ENCODE data around the gene NKG7.

DNA sequence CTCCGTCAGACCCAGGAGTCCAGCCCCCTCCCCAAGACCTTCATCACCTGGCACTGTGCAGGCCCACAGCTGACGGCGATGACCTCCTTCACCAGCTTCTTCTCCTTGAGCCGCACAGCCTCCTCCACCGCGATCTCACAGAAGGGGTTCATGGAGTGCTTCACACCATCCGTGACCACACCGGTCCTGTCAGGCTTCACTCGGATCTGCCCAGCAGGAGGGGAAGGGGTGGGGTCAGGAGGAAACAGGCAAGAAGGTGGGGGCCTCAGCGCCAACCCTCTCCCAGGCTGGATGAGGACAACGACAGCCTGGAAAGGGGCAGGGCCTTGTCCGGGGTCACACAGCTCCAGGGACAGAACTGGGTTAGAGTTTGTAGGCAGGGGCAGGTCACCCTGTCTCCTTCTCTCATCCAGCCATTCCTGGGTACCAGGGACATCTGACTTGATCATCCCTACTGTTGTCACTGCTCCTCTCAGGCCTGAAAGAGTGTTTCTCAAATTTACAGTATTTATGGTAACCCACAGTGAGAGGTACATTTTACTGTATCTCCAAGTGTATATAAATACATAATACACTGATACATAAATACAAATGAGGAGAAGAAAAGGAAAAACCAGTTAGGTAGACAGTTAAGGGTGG, 18.2 kb downstream of the NKG7 start:
- no peak for TF ChIP-seq CTCF (conservative IDR thresholded peaks at IDR 0.05; ENCODE audit: low read depth in 2 of 2)
- TF ChIP-seq REST (IDR thresholded peaks at IDR 0.05; ENCODE audit: unreplicated experiment) = no peak
- TF ChIP-seq POLR2AphosphoS5 (IDR thresholded peaks at IDR 0.05; ENCODE audit: low read depth) = no peak
- no peak for TF ChIP-seq ZNF114 (CRISPR knock-in tag; IDR thresholded peaks at IDR 0.05)
- TF ChIP-seq EZH2phosphoT487 (IDR thresholded peaks at IDR 0.05; ENCODE audit: unreplicated experiment) = no peak
- TF ChIP-seq EZH2 (IDR thresholded peaks at IDR 0.05; ENCODE audit: low read depth, unreplicated experiment) = no peak
- TF ChIP-seq NANOG (IDR thresholded peaks at IDR 0.05; ENCODE audit: borderline replicate concordance) = no peak
- no peak for TF ChIP-seq JUNB (IDR thresholded peaks at IDR 0.05; ENCODE audit: unreplicated experiment)
- TF ChIP-seq STAT1 (IDR thresholded peaks at IDR 0.05; ENCODE audit: unreplicated experiment) = no peak
- TF ChIP-seq, protein P1, sequence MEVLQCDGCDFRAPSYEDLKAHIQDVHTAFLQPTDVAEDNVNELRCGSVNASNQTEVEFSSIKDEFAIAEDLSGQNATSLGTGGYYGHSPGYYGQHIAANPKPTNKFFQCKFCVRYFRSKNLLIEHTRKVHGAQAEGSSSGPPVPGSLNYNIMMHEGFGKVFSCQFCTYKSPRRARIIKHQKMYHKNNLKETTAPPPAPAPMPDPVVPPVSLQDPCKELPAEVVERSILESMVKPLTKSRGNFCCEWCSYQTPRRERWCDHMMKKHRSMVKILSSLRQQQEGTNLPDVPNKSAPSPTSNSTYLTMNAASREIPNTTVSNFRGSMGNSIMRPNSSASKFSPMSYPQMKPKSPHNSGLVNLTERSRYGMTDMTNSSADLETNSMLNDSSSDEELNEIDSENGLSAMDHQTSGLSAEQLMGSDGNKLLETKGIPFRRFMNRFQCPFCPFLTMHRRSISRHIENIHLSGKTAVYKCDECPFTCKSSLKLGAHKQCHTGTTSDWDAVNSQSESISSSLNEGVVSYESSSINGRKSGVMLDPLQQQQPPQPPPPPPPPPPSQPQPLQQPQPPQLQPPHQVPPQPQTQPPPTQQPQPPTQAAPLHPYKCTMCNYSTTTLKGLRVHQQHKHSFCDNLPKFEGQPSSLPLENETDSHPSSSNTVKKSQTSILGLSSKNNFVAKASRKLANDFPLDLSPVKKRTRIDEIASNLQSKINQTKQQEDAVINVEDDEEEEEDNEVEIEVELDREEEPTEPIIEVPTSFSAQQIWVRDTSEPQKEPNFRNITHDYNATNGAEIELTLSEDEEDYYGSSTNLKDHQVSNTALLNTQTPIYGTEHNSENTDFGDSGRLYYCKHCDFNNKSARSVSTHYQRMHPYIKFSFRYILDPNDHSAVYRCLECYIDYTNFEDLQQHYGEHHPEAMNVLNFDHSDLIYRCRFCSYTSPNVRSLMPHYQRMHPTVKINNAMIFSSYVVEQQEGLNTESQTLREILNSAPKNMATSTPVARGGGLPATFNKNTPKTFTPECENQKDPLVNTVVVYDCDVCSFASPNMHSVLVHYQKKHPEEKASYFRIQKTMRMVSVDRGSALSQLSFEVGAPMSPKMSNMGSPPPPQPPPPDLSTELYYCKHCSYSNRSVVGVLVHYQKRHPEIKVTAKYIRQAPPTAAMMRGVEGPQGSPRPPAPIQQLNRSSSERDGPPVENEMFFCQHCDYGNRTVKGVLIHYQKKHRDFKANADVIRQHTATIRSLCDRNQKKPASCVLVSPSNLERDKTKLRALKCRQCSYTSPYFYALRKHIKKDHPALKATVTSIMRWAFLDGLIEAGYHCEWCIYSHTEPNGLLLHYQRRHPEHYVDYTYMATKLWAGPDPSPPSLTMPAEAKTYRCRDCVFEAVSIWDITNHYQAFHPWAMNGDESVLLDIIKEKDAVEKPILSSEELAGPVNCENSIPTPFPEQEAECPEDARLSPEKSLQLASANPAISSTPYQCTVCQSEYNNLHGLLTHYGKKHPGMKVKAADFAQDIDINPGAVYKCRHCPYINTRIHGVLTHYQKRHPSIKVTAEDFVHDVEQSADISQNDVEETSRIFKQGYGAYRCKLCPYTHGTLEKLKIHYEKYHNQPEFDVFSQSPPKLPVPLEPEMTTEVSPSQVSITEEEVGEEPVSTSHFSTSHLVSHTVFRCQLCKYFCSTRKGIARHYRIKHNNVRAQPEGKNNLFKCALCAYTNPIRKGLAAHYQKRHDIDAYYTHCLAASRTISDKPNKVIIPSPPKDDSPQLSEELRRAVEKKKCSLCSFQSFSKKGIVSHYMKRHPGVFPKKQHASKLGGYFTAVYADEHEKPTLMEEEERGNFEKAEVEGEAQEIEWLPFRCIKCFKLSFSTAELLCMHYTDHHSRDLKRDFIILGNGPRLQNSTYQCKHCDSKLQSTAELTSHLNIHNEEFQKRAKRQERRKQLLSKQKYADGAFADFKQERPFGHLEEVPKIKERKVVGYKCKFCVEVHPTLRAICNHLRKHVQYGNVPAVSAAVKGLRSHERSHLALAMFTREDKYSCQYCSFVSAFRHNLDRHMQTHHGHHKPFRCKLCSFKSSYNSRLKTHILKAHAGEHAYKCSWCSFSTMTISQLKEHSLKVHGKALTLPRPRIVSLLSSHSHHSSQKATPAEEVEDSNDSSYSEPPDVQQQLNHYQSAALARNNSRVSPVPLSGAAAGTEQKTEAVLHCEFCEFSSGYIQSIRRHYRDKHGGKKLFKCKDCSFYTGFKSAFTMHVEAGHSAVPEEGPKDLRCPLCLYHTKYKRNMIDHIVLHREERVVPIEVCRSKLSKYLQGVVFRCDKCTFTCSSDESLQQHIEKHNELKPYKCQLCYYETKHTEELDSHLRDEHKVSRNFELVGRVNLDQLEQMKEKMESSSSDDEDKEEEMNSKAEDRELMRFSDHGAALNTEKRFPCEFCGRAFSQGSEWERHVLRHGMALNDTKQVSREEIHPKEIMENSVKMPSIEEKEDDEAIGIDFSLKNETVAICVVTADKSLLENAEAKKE (CRISPR knock-in tag; IDR thresholded peaks at IDR 0.05) = no peak
- no peak for TF ChIP-seq CREB1 (CRISPR knock-in tag; IDR thresholded peaks at IDR 0.05; ENCODE audit: low read depth)
- no peak for TF ChIP-seq ETS1 (IDR thresholded peaks at IDR 0.05)
- no peak for TF ChIP-seq ZNF331 (CRISPR knock-in tag; IDR thresholded peaks at IDR 0.05; ENCODE audit: low read depth)
